Activated CD4-positive, alpha-beta T cell treated with anti-CD3 and anti-CD28 coated beads, Interleukin-2, Interleukin-6, amounts not matched to agents 100 ng/mL and 50 ng/mL, durations not matched to agents 16 hours and 8 hours (primary cell): ENCODE results near the gene PTRH1.
A peak's percentile ranks its signal among the peaks of the same experiment; 100 is the strongest.

Experiments used
- DNase-seq: peaks from one replicate; pipeline ENCODE4 v3.0.0-alpha.2; 2020

Gene PTRH1

GRCh38 chr9:127739614-127740330 lies 24.3 kb upstream of the PTRH1 start:
- no peak for DNase-seq

DNA sequence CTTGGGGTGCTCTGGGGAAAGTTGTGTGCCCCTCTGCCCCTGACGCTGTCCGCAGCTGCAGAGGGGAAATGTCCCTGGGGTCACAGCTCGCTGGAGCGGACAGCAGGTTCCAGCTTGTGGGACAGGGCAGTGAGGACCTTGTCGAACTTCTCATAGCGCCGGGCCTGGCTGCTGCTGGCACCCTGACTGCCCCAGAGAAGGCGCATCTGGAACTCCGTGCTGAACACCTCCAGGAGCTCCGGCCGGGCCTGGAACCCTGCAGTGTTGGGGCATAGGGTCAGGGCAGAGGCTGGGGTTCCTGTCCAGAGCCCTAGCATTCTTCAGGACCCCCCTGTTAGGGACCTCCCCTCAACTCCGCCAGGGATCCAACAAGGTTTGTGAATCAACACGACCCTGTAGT lies 23.2 kb upstream of the PTRH1 start:
- DNase-seq, result no peak

GRCh38 chr9:127735530-127736185 lies 20.2 kb upstream of the PTRH1 start:
- DNase-seq, result no peak

DNA sequence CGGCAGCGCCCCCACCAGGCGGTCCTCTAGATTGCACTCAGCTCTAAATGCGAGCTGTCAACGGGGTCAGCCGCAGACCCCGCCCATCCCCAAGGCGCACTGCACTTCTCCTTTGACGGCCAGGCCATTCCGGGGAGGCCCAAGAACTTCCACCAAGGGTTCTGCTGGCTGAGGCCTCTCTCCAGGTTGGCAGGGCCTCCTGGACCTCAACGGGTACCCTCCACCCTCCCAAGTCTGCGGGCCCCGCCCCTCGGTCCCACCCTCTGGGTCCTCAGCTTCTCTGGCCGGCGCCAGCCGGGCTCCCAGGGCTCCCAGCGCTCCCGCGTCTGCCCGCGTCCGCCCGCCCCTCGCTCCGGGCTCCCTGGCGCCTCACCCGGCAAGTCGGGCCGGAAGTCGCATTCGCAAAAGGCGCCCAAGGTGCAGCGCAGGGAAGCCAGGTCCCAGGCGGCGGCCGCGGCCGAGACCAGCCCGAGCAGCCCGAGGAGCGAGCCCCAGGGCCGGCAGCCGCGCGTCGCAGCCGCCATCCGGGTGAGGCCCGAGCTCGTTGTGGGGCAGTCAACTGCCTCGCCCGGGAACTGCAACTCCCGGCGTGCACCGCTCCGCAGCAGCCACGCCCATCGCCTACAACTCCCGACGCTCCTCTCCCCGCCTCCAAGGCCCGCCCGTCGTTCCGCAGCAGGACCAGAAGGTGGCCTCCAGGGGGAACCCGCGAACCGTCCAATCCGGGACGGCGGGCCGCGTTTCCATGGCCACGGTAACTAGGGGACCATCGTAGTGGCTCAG lies 19.5 kb upstream of the PTRH1 start, which contains the start of gene TOR2A:
Gene TOR2A, minus strand, starts transcription at position 548 of the 783 bp plus-strand sequence. Its CDS starts 24 bp downstream, at position 524.
- DNase-seq, result peak; percentile 98

DNA sequence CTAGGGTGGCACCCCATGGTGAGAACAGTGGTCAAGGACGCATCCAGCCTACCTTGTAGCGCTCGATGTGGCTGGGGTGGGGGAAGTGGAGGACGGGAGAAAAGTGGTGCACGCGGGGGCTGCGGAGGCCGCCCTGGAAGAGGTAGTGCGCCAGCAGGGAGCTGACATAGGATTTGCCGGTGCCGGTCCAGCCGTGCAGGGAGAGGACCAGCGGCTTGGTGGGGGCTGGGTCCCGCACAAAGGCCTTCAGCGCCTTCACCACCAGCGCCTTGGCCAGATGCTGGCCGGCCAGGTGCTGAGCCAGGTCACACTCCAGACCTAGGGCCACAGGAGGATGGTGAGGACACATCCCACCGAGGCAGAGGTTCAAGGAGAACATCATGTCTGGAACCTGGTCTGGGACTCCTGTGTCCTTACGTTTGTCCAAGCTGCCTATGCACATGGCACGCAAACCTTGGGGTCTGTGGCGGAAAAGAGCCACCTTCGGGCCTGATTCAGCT lies 18.8 kb upstream of the PTRH1 start:
- peak; percentile 92 for DNase-seq

- no peak for DNase-seq
Observed at GRCh38 chr9:127733614-127734013, 18.2 kb upstream of the PTRH1 start.

DNA sequence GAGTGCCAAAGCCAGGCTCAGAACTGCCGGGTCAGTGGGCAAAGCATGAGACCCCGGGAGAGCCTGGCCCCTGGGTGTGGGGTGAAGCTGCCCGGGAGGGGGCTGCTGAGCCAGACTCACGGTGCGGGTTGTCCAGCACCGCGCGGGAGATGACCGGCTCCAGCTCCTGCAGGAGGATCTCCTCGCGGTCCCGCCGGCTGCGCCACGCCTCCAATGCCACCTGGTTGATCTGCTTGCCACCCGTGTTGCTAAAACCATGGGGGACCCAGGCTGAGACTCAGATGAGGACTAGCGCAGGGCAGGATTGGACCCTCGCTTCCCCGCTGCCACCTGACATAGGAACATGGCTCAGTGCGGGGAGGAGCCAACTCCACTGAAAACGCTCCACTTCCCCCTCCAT lies 17.0 kb upstream of the PTRH1 start:
- DNase-seq, result no peak

- no peak for DNase-seq
Observed at GRCh38 chr9:127731938-127732337, 16.5 kb upstream of the PTRH1 start.

GRCh38 chr9:127730799-127731410 lies 15.4 kb upstream of the PTRH1 start:
- DNase-seq, result no peak

DNA sequence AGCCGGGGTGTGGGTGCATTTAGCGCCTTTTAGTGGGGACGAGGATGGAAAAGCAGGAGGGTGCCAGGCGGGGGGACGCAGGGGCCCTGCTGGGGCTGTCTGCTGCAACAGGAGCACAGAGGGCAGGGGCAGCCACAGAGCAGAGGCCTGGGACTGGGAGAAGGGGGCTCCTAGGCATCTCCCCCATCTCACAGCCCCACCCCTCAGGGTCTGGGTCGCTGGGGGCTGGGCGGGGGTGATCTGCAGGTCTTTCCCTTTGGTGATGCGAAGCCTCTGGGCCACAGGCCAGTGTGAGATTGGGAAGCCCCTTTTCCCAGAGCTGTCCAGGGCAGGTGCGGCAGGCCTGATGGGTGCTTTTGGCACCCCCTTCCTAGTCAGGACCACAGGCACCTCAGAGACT lies 14.8 kb upstream of the PTRH1 start:
- no peak for DNase-seq

DNA sequence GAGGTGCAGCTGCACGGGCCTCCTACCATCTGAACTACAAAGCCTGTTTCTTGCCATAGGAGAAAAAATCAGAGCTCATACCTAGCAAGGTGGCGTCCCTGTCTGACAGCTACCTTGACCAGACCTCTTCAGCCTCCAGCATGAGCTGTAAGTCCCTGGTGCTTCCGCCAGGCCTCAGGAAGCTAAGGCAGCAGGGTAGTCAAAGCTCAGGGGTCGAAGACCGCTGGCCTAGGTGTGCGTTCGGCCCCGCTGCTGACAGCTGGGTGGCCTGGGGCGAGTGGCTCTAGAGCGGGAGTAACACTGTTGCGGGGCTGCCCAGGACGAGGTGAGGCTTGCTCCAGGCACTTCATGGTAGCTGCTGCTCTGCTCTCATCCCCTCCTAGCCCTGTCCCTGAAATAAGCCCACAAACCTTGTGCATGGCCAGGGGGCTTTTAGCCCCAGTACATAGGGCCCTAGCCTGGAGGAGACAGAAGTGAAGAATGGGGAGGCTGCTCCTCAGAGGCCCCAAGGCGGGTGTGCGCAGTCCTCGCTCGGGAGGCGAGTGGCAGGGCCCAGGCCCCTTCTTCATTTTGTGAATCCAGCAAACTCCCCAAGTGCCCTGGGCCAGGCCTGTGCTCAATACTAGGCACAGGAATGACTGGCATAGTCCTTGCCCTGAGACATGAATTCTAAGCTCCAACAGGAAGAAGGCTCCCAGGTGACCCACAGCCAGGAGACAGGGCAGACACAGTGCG lies 14.2 kb upstream of the PTRH1 start:
- DNase-seq, result no peak

DNA sequence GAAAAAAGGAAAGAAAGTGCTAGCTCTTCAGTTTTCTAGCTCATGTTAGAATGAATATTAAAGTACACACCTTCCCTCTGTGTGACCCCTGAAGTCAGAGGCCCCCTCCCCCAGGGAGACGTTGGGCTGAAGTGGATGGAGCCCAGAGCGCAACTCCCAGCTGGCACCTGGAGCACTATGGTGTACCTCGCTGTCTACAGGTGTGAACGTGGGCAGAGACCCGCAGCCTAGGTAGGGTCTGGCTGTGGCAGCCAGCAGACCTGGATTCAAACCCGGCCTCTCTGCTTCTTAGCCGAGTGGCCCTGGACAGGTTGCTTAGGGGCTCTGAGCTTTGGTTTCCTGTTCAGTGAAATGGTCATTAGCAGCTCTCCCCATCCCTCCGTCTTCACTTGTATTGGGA lies 13.3 kb upstream of the PTRH1 start:
- DNase-seq, result no peak

DNA sequence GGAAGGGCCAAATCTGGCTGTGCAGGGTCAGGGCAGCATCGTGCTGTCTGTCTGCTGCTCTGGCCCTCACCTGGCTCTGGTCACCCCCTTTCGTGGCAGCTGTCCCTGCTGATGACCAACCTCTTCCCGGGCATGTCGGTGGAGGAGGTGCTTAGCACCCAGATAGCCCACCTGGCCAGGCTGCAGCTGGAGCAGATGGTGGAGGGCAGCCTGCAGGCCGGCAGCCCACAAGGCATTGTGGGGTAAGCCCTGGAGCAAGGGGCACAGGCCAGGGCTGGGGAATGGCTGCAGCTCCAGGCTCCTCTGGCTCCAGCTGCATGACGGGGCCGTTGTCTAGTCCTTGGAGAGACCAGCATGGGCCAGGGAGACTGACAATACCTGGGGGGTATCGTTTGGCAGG lies 11.4 kb upstream of the PTRH1 start:
- DNase-seq, result no peak

- no peak for DNase-seq
Observed at GRCh38 chr9:127724012-127724411, 8.5 kb upstream of the PTRH1 start.

GRCh38 chr9:127723444-127723843 lies 8.0 kb upstream of the PTRH1 start:
- DNase-seq, result no peak

GRCh38 chr9:127723013-127723412 lies 7.5 kb upstream of the PTRH1 start:
- DNase-seq, result no peak

DNA sequence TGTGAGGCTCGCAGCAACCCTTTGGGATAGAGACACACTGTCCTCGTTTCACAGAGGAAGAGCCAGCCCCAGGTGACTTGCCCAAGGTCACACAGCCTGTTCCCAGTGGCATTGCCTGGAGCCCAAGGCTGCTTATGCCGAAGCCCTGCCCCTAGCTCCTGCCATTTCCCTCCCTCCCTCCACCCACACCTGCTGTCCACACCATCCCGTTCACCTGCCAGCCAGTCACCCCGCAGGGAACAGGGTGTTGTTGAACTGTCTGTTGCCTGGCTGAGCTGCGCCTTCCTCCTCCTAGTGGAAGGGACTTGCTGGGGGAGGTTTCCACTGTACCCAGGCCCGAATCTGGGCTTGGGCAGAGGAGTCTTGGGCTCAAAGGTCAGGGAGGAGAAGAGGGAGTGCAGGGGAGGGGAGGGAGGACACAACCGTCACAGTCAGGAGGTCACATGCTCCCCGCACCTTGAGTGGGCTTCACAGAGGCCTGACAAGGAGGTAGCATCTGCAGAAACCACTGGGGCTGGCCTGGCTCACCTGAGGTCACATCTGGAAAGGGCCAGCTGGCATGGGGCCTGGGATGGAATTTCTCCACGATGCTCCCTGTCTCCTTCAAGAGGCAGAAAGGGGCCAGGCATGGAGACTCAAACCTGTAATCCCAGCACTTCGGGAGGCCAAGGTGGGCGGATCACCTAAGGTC lies 6.7 kb upstream of the PTRH1 start:
- no peak for DNase-seq

DNA sequence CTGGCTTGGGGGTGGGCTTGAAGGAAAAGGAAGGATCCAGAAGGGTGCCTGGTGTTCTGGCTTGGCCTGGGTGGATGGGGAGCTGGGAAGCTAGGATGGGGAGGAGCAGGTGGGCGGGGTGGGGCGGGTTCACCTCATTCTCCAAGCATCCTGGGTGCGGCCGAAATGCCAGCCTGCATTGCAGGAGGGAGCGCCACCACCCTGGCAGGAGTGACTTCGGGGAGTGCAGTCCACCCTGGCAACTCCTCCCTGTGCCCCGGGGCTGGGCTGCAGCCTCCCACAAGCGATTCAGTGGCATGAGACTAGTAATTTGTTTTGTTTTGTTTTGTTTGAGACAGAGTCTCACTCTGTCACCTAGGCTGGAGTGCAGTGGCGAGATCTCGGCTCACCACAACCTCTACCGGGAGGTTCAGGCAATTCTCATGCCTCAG lies 5.9 kb upstream of the PTRH1 start:
- DNase-seq, result no peak

- no peak for DNase-seq
Observed at GRCh38 chr9:127720865-127721227, 5.4 kb upstream of the PTRH1 start.

DNA sequence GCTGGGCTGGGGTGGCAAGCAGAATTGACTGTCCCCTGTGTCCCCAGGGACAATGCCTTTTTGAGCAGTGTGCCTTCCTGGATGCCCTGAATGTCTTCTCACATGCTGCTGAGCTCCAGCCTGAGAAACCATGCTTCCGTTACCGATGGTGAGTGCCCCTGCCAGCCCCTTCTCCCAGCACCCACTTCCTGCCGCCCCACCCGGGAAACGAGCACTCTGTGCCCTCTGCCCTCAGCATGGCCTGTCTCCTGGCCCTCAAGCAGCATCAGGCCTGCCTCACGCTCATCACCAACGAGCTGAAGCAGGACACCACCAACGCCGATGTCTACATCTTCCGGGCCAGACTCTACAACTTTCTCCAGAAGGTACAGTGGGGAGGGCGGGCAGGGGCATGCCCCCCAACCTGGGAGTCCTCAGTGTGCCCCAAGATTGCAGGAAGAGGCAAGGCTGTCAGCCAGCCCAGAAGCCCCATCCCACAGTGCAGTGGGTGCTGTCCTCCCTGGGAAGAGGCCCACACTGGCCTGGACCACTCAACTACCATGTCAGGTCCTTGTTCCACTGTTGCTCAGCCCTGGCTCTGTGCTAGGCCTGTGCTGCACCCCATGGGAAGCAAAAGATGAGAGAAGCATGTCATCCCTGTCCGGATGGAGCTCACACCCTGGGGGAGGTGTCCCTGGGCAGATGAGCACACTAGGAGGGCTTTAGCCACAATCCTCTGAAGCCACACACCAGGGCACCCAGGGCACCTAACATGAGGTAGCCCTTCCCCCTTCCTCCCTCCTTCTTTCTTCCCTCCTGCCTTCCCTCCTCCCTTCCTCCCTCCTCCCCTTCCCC lies 4.8 kb upstream of the PTRH1 start:
- no peak for DNase-seq

DNA sequence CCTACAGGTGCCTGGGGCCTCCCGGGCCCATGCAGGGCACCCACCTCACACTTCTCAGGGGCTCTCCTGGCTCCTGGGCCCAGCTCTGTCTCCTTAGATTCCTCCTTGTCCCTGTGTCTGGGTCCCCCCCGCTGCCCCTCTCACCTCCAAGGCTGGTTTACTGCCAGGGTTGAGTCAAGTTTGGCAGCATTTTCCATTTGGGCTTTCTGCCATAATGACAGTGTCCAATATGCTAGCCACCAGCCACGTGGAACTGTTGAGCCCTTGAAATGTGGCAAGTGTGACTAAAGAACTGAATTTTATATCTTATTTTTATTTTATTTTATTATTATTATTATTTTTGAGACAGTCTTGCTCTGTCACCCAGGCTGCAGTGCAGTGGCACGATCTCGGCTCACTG lies 2.3 kb upstream of the PTRH1 start:
- DNase-seq, result no peak
